Colonic mucosa (tissue), 4 donors: Measurements from ENCODE around the gene NBPF1. TPM values are rescaled to one million over a fixed set of nuclear protein-coding genes. Genes with fewer than 3 reads are reported as not detected.
"Not testable (repeated sequence)": the region's sequence is repeated elsewhere in the genome, so short reads cannot be mapped to it uniquely, and the experiment has no call there.

Source experiments
- DNase-seq: peaks from one replicate; pipeline ENCODE4 v3.0.0-alpha.2; 2020
- H3K27ac ChIP-seq: fragments of 200-600 bp; one replicate; pipeline ENCODE4 v1.8.0; 2021
- H3K27me3 ChIP-seq: fragments of 200-600 bp; one replicate; pipeline ENCODE4 v1.8.0; 2021
- H3K36me3 ChIP-seq: fragments of 200-600 bp; one replicate; pipeline ENCODE4 v1.8.0; 2021
- H3K4me1 ChIP-seq: fragments of 200-600 bp; one replicate; pipeline ENCODE4 v1.8.0; 2021; ENCODE audit warnings: mild to moderate bottlenecking
- H3K4me3 ChIP-seq: fragments of 200-600 bp; one replicate; pipeline ENCODE4 v1.8.0; 2021
- H3K9ac ChIP-seq, 2 donors: one replicate each; pipeline ENCODE4 v1.7.0; 2013; ENCODE audit warnings: control low read depth in 2 of 2, low read depth in 2 of 2, low read length in 2 of 2
- H3K9me3 ChIP-seq: fragments of 200-600 bp; one replicate; pipeline ENCODE4 v1.8.0; 2021
- intact Hi-C: fragments of 100-400 bp; cut with DNase I; formaldehyde crosslinking; loops from one replicate; pipeline ENCODE4 v1.14.1; 2022
- total RNA-seq, 2 donors: library from RNA; stranded (reverse); fragmentation: NEBNext Ultra II Directional in 1 of 2; extraction: Animal tissue kit (Norgen Biotek cat#: 25700) in 1 of 2; gene quantifications; one replicate each; pipeline ENCODE4 v1.2.1, GENCODE V29; 2021
- TF ChIP-seq, protein P1 (sequence below): fragments of 200-600 bp; IDR thresholded peaks from one replicate; pipeline ENCODE4 v1.8.0; 2022; ENCODE audit warnings: antibody characterized with exemption, mild to moderate bottlenecking
- donor health status: healthy.
- donor health status: DM: no; HTN: no; CAD: no.
- donor health status: DM: no; HTN: no; CAD: no.

NBPF1 gene
- total RNA-seq, 2 donors from 2014 or later, result 45.2 to 54.3 TPM

DNA sequence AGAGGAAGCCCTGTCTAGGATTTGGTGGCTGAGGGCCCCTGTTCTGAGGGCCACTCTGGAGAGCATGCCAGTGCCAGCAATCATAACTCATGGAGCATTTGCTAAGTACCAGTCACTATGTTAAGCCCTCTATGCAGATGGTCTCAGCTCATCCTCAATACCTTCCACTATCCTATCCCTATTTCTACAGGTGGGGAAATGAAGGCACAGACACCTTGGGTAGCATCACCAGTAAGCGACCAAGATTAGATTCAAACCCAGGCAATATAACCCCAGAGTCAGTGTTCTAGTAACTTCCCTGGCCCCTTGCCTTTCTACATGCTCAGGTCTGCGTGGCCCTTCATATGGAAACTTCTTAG is 7.9 kb upstream of the NBPF1 start:
- no peak overlapping the region for H3K9ac ChIP-seq
- H3K4me3 ChIP-seq, result no peak overlapping the region
- H3K4me1 ChIP-seq, result no peaks in the 10 kb centered on the region
- no peak for DNase-seq
- no peaks in the 10 kb centered on the region for H3K9me3 ChIP-seq
- H3K27me3 ChIP-seq, result no peaks in the 10 kb centered on the region
- TF ChIP-seq, protein P1, sequence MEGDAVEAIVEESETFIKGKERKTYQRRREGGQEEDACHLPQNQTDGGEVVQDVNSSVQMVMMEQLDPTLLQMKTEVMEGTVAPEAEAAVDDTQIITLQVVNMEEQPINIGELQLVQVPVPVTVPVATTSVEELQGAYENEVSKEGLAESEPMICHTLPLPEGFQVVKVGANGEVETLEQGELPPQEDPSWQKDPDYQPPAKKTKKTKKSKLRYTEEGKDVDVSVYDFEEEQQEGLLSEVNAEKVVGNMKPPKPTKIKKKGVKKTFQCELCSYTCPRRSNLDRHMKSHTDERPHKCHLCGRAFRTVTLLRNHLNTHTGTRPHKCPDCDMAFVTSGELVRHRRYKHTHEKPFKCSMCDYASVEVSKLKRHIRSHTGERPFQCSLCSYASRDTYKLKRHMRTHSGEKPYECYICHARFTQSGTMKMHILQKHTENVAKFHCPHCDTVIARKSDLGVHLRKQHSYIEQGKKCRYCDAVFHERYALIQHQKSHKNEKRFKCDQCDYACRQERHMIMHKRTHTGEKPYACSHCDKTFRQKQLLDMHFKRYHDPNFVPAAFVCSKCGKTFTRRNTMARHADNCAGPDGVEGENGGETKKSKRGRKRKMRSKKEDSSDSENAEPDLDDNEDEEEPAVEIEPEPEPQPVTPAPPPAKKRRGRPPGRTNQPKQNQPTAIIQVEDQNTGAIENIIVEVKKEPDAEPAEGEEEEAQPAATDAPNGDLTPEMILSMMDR, result peak; percentile 32
- intact Hi-C loops, result no loop called here
- no peak overlapping the region for H3K27ac ChIP-seq
- peaks cover 13% of the 10 kb centered on the region for H3K36me3 ChIP-seq

GRCh38 chr1:16619803-16620501 is 6.6 kb upstream of the NBPF1 start:
- H3K4me3 ChIP-seq, H3K27ac ChIP-seq, H3K9me3 ChIP-seq, H3K36me3 ChIP-seq, H3K4me1 ChIP-seq, H3K9ac ChIP-seq, intact Hi-C loops, H3K27me3 ChIP-seq: not testable (repeated sequence)
- peak; percentile 19 for DNase-seq

- intact Hi-C loops, result no loop called here
- Histone ChIP-seq H3K36me3 (peaks cover 5% of the 10 kb centered on the region), H3K9ac (no peak overlapping the region), H3K9me3 (no peaks in the 10 kb centered on the region), H3K27ac (no peak overlapping the region), H3K4me3 (no peak overlapping the region), H3K27me3 (no peaks in the 10 kb centered on the region), H3K4me1 (no peaks in the 10 kb centered on the region)
- peak; percentile 36 for DNase-seq
- TF ChIP-seq, protein P1, result no peak
Measured at GRCh38 chr1:16618719-16619118, 5.4 kb upstream of the NBPF1 start.

GRCh38 chr1:16617778-16618580 is 4.6 kb upstream of the NBPF1 start:
- peak; percentile 23 for DNase-seq
- Histone ChIP-seq H3K9ac (no peak overlapping the region), H3K27ac (no peak overlapping the region), H3K9me3 (no peaks in the 10 kb centered on the region), H3K4me1 (no peaks in the 10 kb centered on the region), H3K4me3 (no peak overlapping the region), H3K27me3 (no peaks in the 10 kb centered on the region), H3K36me3 (peaks cover 5% of the 10 kb centered on the region)
- intact Hi-C loops, result no loop called here
- TF ChIP-seq, protein P1, result no peak

DNA sequence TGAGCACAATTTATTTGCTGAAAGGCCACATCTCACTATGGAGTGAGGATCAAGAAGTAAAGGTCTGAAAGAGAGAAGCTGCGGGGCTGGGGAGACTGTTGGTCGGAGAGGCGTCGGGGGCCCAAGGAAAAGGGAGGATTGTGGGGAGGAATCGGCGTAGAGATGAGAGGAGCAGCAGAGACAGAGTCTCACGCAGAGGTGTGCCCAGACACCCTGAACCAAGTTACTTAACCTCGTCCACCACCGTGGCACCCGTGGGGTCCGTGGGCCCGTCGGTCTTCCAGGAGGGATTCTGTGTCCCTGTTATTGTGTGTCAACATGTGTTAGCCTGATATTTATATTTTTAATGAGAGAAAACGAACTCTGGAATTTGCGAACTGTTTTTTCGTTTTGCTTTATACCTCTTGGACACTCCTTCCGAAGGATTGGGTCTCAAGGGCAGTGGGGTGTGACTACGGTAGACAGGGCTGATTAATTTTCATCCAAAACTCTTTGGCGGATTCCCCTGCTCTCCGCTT is 3.8 kb upstream of the NBPF1 start:
- no peak overlapping the region for H3K9ac ChIP-seq
- H3K9me3 ChIP-seq, result no peaks in the 10 kb centered on the region
- DNase-seq, result peak; percentile 31

More for the DNA sequence above, 3.8 kb upstream of the NBPF1 start:
- H3K27ac ChIP-seq, result no peak overlapping the region
- TF ChIP-seq, protein P1, result no peak
- peaks cover 5% of the 10 kb centered on the region for H3K36me3 ChIP-seq
- no peak overlapping the region for H3K4me3 ChIP-seq
- peaks cover 3% of the 10 kb centered on the region for H3K4me1 ChIP-seq
- H3K27me3 ChIP-seq, result no peaks in the 10 kb centered on the region
- intact Hi-C loops, result no loop called here
